HCT116 (cell line): ENCODE measurements around the gene OPHN1. TPM values are rescaled to one million over a fixed set of nuclear protein-coding genes. Genes with fewer than 3 reads are reported as not detected.

ENCODE experiments used
- total RNA-seq: library from RNA; stranded (reverse); gene quantifications from one replicate; pipeline ENCODE4 v1.2.1, GENCODE V29; 2021; ENCODE audit not compliant: unreplicated experiment

The OPHN1 gene
- total RNA-seq, 1 experiment from 2014 or later, result 2.9 TPM

Other genes with a start within 250 kb of the OPHN1 start
- 43.3 TPM for gene YIPF6, start 65.6 kb upstream of the OPHN1 start, total RNA-seq
- 5.4 TPM for gene STARD8, start 214.2 kb upstream of the OPHN1 start, total RNA-seq